ENCODE data around the gene FAM221B.
A peak's percentile ranks its signal among the peaks of the same experiment; 100 is the strongest.

Gene FAM221B

DNA sequence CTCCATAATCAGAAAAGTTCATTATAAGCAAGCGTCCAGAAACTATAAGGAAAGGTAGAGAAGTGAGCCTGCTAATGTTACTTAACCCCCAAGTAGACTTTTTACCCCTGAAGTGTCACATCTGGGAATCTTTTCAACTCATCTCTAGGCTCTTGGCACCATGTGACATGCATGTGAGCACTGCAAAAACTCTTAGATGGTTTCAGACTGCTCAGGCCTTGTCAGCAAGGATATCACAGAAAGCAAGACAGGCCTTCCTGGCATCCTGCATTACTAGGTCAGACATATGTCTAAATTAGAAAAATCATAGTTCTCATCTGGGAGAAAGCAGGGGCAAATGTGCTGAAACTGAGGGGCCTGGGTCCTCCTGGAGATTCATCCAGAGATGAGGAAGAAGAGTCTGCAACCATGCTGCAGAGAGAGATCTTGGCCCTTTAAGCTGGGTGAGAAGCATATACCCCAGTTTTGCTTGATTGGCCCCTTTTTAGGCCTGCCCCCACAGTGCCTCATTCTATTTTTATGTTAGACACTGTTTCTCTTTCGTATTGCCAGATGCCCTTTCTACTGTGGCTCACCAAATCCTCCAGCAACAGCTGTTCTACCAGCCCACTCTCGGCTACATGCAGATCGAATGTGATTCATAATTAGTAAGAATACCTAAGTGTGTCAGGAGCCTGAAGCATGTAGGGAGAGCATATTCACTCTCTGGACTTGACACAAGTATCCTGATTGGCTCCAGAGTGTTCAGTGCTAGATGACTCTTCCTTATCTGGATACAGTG is 19.4 kb upstream of the FAM221B start:
- DNase-seq (ENCODE audit: low read depth), result no peak

DNA sequence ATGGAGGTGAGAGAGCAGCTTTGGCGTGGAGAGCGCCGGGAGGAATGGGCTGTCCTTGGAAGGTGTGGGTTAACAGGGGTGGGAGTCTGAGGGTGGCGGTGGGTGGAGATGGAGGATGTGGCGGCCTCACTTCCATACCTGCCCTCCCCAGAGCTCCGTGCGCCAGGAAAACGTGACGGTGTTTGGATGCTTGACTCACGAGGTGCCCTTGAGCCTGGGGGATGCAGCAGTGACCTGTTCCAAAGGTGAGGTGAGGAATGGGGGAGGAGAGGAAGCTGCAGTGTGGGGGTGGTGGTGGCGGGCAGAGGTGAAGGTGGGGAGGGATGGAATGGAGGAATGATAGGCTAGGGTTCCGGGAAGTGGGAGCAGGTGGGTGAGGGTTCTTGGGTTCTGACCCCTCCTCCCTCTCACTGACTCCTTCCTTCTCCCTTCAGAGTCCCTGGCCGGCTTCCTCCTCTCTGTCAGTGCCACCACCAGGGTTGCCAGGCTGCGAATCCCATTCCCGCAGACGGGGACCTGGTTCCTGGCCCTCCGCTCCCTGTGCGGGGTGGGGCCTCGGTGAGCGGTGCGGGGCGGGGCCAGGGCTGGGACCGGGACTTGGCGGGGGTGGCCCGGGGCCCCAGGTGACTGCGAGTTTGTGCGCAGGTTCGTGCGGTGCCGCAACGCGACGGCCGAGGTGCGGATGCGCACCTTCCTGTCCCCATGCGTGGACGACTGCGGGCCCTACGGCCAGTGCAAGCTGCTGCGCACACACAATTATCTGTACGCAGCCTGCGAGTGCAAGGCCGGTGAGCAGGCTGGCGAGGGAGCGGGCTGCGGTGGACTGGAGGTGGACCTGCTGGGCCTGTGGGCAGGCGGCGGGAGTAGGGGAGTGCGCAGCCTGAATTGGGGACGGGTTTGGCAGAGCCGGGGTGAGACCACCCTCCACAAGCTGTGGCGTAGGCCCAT is 17.6 kb upstream of the FAM221B start:
- DNase-seq (ENCODE audit: low read depth), result no peak

DNA sequence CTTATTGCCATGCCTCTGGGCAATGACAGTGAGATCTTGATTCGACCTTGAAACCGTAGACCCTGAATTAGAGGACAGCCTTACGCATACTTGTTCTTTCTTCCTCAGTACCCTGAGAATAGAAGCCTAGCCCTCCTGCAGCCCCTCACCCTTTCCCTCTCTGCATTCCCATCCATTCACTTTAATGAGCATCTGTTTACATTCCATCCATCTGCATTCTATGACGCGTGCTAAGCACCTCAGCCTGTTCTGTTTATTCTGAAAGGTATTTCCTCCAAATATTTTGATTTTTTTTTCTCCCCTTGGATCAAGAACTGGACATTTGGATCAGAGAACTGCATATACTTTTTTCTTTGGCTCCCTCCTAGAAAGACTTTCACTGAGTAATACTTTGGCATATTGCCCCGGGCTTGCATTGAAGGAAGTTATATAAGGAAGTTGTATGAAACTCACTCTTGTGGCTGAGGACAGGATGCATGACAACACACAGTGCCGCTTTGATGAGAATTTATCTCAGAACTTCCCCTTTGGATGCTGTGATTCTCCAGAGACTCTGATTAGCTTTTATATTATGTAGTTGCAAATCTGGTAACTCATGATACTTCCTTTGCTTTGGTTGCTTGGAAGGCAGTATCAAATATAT is 16.2 kb upstream of the FAM221B start:
- no peak for DNase-seq (ENCODE audit: low read depth)

DNA sequence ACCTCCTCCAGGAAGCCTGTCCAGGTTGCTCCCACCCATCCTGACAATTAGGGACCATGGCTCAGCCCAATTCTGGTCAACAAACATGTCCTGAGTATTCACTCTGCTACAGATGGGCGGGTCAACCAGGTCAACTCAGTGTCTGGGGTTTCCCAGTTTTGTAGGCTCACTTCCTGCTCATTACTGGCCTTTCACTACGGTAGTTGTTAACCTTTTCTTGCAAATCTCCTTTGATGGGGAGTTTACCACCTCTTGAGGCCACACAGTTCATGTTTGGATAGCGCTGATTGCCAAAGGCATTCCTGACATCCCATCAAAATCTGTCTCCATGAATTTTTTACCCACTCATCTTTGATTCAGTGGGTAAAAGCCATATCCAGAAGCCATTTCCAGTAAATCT is 14.3 kb upstream of the FAM221B start:
- no peak for DNase-seq (ENCODE audit: low read depth)

DNA sequence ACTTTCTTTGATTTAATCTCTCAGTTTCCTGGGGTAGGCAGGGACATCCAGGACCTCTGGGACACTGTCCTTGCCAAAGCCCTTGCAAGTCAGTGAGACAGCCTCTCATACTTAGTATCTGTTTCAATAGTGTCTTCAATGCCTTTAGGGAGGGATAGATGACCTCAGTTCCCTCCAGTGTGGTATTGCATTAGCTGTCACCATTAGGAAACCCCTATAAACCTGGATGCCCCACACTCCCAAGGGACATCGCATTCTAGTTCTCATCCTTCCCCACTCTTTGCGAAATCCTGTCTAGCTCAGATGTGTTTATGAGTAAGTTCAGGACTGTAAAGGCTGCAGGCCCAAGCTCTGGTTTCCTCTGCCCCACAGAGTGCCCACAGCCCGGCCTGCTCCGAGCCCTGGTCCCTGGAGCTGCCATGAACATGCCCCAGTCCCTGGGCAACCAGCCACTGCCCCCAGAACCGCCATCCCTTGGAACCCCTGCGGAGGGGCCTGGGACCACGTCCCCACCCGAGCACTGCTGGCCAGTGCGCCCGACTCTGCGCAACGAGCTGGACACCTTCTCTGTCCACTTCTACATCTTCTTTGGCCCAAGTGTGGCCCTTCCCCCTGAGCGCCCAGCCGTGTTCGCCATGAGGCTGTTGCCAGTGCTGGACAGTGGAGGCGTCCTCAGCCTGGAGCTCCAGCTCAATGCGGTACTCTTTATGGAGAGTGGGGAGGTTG is 13.7 kb upstream of the FAM221B start:
- no peak for DNase-seq (ENCODE audit: low read depth)

DNA sequence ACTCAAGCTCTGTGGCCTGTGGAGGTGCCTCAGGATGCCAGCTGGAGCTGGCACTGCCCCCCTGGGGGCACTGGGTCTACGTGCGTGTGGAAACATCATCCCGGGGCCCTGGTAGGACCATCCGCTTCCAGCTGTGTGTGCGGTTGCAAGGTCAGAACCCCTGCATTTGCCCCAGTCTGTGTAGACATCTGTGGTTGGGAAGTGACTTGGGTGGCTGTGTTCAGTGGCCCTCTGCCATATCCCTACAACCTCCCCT is 13.0 kb upstream of the FAM221B start:
- DNase-seq (ENCODE audit: low read depth), result no peak

DNA sequence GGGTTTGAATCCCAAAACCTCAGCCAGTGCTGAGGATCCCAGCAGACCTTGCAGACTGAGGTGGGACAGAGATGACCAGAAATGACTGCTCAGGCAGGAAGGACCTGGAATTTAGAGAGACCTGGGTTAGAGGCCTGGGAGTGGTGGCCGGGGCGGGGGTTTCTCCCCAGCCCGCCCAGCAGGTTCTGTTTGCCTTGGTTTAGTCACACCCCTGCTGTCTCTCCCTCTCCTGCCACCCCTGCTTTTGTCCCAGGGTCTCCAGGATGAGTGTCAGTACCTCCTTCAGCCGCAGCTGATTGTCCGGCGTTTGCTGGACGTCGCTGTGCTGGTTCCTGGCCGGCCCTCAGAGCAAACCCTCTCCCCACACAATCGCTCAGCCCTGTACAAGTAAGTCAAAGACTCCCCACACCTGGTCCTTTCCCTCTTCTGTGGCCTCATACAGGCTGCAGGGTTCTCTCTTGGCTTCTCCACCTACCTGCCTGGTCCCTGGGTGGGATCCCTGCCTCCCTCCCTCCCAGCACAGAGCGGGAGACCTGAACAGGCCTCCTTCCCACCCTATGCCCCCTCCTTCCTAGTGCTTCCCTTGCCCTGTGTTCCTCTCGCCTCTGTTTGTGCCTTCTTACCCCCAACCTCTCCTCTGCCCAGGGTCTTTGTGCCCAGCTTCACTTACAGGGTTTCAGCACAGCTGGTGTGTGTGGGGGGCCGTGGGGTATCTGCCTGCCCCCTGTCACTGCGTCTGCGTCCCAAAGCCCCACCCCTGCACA is 12.5 kb upstream of the FAM221B start:
- no peak for DNase-seq (ENCODE audit: low read depth)

DNA sequence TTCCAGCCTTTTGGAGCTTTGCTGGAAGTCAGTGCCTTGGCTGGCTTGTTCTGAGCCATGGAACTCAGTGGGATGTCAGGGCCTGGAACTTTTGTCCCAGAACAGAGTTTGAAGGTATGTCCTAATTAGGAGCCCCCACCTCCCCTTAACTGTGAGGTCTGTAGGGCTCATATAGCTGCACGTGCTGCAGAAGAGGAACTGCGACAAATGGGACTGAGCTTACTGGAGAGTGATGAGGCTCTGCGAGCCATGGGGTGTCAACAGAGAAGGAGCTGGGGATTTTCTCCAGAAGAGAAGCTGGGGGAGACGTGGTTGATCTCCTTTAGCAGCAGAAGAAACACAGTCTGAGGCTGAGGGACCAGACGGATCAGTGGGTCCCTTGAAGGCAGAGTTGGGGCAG is 11.4 kb upstream of the FAM221B start:
- DNase-seq (ENCODE audit: low read depth), result no peak

DNA sequence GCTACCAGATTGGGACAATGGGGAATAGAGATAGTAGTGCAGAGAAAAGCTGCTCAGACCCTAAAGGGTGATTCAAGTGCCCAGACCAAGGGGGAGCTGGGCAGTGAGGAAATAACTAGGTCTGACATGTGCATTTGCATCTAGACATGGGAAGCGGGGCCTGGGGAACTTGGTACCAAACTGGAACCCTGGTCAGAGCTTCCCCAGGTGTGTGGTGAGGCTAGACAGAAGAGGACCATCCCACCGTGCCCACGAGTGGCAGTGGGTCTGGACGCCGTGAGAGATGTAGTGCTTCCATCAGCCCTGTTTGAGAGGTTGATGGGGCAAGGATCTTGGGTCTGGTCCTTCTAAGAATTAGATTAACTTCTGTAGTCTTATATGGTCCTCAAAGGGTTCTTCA is 8.1 kb upstream of the FAM221B start:
- DNase-seq (ENCODE audit: low read depth), result no peak

DNA sequence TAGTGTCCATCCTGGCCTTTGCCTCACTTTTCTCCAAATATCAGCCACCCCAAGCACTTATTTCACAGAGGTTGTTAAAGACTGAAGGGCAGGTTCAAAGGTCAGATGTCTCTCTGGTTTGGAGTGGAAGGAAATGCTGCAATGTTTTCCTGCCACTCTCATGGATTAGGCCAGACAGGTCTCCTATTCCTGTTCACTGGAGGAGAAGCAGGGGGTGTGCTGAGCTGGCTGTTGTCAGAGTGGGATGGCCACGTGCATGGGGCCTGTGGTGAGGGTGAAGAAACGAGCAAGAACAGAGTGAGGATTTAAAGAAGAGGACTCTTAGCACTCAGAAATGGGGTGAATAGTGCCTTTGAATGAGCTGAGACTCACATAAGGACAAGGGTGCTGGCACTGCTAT is 7.2 kb upstream of the FAM221B start:
- no peak for DNase-seq (ENCODE audit: low read depth)

DNA sequence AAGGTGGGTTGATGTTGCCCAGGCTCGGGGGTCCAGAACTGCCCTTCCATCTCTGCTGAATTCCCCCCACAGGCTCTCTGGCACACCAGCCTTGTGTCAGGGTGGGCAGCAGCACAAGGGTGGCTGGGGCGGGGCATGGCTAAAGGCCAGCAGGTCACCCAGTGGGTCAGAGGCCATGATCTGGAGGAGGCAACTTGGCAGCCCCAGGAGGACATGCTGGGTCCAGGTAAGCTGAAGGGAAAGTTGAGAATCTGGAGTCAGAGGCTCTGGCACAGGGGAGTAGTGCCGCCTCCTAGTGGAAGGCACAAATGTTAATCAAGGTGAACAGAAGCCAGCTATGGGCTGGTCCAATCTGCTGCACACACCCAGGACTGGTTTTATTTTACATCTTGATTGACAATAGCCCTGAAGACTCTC is 6.7 kb upstream of the FAM221B start:
- no peak for DNase-seq (ENCODE audit: low read depth)

DNA sequence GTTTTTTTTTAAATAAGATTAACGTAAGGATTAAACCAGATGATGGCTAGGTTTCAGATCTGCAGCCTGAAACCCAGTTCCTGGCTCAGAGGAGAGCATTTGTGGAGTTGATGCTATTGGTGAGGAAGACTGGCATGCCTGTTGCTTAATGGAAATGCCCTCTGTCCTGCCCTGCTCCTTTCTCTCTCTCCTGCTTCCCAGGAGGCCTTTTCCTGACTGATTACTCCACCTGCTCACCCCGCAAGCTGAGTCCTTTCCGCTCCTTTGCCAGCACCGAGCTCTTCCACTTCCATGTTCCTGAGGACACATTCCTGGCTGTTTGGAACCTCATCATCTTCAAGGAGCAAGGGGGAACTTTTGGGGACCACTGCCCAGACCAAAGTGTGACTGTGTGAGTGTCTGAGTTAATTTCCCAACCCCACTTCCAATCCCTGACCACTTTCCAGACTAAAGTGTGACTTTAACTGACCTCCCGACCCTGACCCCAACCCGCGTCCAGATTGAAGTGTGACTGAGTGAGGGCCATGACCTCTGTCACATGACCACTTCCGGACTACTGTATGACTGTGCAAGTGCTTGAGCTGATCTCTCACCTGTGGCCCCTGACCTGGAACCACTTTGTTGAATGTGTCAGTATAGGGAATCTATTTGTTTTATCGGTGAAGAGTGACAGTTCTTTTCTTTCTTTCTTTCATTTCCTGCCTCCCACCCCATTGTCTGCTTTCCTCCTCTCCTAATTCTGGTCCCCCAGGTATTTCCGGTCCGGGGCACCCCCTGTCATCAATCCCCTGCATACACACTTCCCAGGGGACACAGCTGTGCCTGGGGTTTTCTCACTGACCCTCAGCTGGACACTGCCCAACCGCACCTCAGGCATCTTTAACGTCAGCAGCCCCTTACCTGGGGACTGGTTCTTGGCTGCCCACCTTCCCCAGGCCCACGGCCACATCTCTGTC is 6.0 kb upstream of the FAM221B start:
- no peak for DNase-seq (ENCODE audit: low read depth)

DNA sequence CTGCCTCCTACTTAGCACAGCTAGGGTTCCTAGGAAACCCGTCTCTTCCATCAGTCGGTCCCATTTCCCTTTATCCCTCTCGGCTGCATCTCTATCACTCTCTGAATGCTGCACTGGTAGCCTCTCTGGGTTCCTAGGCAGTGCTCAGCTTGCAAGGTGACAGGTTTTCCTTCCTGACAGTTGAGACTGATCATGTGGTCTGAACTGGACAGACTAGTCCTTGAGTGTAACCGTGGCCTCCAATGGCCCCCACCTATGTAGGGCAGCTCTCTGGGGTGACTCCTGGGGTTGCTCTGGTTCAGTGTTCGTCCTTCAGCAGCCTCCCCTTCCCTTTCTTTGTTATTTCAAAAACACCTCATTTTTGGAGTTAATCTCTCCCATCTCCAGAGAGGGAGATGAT is 4.3 kb upstream of the FAM221B start:
- DNase-seq (ENCODE audit: low read depth), result no peak

DNA sequence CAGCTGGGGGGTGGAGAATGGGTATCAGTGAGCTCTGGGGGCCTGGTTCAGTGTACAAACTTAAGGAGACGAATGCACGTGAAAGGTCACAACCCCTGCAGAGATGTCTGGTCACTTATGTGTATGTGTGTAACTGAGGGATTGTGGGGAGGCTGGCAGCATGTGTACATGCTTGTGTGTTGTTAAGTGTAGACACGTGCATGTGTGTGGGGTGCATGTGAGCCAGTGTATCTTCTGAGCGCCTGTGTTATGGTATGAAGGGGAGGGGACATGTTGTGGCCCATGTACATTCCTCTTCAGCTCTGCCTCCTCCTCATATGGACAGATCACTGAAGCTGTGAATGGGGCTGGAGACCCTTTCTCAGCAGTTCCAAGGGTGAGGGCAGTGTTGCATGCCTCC is 2.5 kb upstream of the FAM221B start:
- DNase-seq (ENCODE audit: low read depth), result no peak

DNA sequence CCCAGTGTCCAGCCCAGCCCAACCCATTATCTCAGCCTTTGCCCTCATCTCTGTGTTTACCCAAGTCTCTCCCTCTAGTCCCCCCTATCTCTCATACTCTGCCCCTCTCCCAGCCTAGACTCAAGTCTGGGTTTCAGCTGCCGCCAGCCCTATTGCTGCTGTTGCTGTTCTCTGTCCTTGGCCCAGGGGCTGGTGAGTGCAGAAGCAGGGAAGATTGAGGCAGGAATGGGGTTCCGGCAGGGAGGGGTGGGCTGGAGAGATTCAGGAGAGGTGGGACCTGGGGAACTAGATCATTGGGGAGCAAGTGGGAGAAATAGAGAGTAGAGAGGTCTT is 1.2 kb upstream of the FAM221B start:
- no peak for DNase-seq (ENCODE audit: low read depth)

DNA sequence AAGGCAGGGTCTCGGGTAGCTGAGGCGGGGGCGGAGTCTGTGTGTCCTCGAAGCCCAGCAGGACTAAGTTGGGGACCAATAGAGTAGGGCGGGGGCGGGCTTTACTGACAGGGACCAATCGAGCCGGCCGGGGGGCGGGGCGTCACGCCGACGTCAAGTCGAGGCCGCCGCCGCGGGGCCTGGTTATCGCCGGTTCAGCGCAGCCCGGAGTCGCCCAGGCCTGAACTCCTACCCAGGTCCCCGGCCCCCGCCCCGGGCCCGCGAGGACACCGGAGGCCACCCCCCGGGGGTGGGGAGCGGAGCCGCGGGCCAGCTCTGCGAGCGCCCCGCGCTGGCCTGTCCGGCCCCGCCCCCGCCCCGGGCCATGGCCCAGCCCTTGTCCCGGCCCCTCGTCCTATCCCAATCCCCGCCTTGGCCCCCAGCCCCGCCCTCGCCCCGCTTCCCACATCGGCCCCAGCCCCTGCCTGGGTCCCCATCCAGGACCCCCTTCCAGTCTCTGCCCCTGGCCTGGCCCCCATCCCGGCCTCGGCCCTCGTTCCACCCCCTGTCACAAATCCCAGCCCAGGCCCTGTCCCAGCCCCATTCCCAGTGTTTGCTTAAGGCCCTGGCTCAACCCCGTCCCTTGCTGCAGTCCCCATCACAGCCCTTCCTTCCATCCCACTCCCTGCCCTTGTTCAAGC is 692 bp upstream of the FAM221B start, which contains the start of gene TMEM8B:
TMEM8B (plus strand) TSS at position 145 of the 680 bp plus-strand sequence; CDS start at position 365, 220 bp downstream.
- DNase-seq (ENCODE audit: low read depth), result peak; percentile 95

DNA sequence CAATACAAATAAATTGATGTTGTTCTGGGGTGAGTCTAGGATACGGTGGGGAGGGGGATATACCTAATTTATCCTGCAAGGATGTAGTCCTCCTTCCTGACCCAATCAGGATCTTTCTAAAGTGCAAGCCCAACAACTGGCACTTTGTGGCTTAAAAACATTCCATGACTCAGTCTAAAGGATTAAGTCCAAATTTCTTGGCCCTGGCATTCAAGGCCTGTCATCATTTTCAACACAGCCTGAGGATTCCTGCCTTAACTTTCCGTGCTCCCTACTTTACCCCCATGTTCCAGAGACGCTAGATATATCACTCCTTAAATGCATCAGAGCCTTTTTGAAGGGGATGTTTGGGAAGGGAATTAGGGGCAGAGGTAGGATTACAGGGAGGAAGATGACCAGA is 1.0 kb downstream of the FAM221B start:
- DNase-seq (ENCODE audit: low read depth), result no peak

DNA sequence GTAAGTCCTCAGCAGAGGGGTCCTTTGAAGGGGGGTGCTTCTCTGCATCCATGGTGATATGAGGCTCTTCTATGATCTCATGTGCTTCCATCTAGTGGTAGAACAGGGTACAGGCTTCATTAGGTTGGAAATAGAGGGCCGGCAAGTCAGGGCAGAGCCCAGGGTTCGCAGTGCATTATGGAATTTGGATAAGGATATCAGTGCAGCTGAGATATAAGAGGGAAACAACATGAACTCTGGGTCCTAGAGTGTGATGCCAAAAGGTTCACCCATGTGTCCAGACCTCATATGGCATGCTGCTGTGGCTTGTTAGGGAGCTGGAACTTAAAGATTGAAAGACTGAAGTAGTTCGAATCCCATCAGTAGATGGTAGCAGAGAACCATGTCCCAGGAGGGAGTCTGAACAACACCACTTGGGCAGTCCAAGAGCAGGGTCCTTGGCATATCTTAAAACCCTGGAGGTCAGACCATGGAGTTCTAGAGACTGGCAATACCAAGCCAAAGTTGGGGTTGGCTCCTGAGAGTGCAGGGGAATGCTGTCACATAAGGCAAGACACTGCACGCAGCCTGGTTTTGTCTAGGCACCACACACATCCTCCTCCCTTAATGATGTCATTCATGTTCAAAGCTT is 2.3 kb downstream of the FAM221B start:
- DNase-seq (ENCODE audit: low read depth), result no peak

DNA sequence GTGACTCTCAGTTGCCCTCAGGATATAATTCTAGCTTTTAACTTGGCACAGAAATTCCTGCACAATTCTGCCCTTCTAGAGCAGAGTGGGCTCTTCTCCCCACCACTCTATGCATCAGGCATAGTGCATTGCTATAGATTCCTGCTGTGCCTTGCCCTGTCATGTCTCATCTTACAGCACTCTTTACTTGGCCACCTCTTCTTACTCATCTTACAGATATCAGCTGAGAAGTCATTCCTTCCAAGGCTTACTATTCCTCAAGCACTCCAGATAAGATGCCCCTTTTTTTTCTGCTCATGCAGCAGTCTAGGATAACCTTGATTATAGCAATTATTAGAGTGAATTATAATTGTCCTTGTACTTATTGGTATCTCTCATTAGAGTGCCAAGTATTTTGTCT is 5.6 kb downstream of the FAM221B start:
- no peak for DNase-seq (ENCODE audit: low read depth)
